Hematopoietic multipotent progenitor cell treated with erythropoietin and hydrocortisone succinate and interleukin-3 and kit ligand, for 17 days (in vitro differentiated cells): ENCODE measurements around the gene DGKI.

Experiments
- DNase-seq: peaks from one replicate; pipeline ENCODE4 v3.0.0-alpha.2; 2015; ENCODE audit warnings: low spot score

Gene DGKI

DNA sequence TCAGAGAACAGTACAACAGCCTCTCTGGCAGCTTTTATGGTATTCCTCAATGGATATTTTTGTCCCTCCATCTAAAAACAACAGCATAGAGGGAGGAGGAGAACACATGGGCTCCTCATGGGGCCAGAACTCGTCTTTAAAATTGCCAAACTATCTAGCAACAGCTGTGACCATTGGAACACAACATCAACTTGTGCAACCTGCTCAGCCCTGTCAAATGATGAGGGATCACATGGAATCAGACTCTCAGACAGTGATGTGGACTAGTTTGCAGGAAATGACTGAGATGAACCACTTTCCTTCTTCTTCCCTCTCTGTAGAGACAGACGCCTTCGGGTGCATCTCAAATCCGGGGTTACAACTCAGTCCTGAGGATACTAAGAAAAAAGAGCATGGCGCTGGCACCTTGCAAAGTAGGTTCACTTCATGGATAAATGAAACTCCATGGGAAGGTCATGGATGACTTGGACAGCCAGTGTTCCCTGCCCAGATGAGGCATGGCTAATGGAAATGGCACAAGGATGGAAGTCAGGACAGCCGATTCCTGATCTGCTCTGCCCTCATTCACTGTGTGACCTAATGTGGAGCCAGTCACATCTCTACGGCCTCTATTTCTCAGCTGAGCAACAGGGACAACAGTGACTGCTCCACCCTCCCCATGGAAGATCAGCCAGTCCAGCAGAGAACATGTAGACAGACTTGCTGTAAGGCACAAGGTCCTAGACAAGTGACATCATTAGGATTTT, 24.6 kb upstream of the DGKI start:
- DNase-seq, result no peak

DNA sequence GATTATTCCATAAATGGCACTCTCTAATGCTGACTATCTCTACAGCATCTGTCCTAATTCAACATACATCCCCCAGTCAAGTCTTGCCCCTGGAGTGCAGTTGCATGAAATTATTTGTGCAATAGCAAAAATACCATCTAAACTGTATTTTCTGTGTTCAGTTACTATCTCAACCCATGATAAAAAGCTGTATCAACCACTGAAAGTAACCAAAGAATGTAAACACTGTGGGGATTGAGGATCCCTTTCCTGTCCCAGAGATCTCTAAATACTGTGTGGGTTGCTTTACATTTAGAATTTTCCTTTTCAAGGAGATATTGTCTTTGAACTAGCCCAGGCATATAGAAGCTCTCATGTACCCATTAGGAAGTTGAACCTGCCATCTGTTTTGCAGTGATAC, 23.9 kb upstream of the DGKI start:
- no peak for DNase-seq

DNA sequence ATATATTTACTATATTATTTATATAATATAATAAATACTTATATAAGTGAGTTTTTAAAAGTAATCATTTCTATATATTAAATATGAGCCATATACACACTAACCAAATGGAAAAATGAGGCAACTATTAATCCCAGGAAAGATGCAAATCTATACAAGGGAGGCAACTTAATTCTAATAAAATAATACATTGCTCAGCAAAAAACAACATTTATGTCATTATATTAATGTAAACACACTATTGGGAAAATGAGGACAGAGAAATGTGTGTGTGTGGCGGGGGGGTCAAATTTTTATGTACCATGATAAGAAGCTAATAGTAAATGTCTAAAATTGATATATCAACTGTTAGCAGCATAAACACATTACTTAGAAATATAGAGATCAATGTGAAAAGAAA, 23.3 kb upstream of the DGKI start:
- DNase-seq, result no peak

DNA sequence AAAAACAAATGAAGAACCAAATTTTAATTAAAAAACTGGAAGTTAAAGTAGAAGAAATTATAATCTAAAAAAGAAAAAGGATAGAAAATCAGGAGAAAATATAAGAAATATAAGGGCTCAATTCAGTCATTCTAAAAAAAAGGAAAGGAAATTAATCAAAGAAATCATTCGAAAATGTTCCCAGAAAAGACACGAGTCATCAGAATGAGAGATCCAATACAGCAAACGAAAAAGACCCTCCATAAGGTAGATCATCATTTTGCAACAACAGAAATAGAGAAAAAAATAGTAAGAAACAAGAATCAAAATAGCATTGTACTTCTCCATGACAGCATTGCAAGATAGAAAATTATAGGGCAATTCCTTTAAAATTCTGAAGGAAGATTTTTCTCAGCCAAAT, 22.5 kb upstream of the DGKI start:
- DNase-seq, result no peak

DNA sequence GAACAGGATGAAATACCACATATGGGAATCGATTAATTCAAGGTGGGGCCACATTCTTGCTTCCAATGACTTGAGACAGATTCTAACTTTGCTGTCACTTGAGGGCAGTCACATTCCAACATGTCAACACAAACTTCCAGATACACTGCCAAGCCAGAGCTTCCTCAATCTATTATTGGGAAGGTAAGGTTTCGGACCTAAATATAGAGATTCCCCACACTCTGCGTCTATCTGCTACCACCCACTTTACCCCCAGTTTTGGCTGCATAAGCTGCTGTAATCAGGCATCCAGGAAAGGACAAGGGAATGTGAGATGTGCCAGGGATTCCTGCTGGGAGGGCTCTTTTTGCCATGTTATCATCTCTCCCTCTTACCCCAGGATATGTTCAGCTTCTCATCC, 20.5 kb upstream of the DGKI start:
- DNase-seq, result no peak

DNA sequence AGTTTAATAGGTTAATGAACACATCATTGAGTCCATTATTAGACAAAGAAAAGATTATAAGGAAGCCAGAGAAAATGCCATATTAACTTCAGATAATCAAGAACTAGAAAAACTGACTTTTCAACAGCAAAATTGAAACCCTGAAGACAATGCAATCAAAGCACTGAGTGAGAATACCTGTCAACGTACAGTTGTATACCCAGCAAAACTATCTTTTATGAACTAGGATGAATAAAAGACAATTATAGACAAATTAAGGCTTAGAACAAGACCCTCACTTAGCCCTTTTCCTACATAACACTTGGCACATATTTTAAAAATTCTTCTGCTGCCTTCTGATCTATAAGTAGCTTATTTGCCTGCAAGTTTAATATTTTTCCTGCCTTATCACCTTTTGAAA, 19.0 kb upstream of the DGKI start:
- DNase-seq, result no peak

- DNase-seq, result no peak
Measured at GRCh38 chr7:137862964-137863363, 16.2 kb upstream of the DGKI start.

GRCh38 chr7:137862358-137862757, 15.6 kb upstream of the DGKI start:
- no peak for DNase-seq

DNA sequence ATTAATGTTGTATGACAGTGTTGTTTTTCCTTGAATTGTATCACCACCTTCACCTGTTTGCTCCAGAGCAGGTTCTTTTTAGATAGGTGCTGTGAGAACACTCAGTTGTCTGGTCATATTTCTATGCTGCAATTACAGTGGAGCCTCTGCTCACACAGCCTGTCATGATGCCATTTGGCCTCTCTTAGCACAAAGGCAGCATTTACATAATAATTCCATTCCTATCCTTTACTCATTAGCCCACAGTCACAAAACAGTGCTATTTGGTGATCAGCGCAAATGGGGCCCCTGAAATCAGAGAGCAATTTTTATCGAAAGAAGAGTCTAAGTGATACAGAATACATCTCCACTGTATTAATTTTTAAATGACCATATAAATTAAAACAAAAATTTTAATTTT, 13.8 kb upstream of the DGKI start:
- DNase-seq, result no peak

DNA sequence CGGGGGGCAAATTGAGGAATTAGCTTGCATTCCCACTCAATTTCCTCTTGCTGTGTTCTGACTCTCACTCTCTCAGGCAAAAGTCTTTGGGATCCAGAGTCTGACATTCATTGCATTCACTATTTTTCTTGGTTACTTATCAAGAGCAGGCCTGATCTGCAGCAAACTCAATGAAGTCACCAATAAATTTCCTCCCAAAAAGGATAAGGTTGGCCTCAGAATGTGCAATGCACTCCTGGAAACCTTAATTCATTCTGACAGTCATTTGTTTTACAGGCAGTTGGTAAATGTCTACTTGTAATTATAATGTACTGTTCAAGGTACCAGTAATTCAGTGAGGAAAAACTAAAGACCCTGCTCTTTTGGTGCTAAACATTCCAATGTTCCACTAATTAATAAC, 6.3 kb upstream of the DGKI start:
- no peak for DNase-seq

DNA sequence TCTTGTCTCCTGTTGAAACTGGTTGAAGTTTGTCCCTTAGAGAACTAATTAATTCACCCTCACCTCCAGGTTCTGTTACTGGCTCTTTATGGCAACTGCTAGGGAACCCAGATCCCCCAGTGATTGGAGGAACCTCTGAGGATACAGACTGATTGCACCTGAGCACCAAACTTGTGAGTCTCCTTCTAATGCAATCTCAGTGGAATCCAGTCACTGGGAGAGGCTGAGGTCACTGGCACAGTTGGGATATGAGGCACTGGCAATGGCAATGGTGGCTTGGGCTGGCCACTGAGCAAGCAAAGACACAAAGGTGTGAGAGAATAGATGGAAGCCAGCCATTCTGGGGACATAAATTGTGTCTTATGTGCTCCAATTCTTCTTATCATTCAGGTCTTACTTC, 5.3 kb upstream of the DGKI start:
- DNase-seq, result no peak

DNA sequence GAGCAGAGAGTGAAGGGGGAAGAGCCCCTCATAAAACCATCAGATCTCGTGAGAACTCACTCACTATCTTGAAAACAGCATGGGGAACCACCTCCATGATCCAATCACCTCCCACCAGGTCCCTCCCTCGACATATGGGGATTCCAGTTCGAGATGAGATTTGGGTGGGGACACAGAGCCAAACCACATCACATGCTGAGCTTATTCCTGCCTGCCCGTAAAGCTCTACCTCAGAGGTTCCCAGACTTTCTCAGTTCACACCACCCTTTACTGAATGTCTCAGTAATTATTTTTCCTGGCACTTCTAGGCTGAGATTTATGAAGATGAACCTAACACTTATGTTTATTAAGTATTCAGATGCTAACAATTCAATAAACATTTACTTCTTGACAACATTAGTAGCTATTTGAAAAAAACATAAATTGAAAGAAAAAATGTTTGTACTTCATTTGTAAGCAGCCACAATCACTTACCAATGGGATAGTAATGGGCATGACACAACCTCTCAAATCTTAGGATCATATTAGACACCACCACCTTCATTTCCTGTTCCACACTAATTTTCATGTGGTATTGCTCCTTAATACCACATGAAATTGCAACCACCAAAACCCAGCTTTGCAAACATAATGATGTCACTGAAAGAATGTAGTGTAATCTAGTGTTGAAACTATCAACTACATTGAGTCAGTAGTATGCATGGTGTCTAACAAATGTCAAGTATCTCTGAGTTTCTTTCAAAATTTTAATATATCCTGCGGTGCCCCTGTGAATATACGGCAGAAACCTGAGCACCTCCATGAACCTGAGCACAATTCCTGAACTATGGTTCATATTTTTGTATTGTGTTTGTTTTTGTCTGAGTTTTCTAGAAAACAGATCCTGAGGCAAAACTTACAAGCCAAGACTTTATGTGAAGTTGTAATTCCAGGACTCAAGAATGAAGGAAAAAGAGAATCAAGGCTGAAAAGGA, 4.5 kb upstream of the DGKI start:
- no peak for DNase-seq

DNA sequence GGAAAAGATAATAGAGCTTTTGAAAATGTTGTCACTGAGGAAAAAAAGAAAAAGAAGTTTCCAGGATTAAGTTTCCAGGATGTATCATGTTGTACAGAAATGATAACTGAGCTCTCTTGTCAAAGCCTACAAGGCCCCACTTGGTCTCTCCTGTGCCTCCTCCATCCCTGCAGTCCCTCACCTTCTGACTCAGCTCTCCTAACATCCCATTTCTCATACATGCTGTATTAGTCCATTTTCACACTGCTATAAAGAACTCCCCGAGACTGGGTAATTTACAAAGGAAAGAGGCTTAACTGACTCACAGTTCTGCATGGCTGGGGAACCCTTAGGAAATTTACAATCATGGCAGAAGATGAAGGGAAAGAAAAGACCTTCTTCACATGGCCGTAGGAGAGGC, 3.8 kb upstream of the DGKI start:
- no peak for DNase-seq

- no peak for DNase-seq
Measured at GRCh38 chr7:137848095-137848494, 1.3 kb upstream of the DGKI start.

DNA sequence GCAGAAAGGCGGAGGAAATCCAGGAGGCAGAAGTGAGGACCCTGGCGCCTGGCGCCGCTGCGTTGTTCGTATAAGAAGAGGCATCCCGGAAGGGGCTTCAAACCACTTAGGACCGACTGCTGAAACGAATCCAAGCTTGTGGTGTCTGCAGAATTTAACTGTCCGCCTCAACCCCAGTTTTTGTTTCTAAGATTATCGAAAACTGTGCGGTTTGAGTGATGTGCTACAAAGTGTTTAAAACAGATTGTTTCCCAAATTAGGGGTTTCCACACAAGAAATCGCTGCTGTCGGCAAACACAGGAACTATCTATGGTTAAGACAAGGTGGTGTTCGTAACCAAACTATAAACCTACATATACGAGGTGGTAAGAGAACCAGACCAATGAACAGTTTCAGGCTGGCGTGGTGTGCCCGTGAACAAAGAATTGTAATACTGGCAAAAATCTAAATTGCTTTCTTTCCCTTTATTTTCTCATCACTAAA, 835 bp upstream of the DGKI start:
- no peak for DNase-seq

DNA sequence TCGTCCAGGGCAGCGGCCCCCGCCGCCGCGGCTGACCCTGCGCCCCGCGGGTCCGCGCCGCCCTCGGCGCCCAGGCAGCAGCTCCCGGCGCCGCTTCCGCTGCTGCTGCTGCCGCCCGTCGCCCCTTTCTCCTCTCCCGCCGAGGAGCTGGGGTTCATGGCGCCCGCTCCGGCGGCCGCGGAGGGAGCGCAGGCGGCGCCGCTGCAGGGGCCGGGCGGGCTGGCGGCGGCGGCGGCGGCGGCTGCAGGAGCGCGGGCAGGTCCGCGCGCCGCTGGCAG, 286 bp downstream of the DGKI start:
- no peak for DNase-seq

- DNase-seq, result no peak
Measured at GRCh38 chr7:137844677-137845425, 1.9 kb downstream of the DGKI start.

DNA sequence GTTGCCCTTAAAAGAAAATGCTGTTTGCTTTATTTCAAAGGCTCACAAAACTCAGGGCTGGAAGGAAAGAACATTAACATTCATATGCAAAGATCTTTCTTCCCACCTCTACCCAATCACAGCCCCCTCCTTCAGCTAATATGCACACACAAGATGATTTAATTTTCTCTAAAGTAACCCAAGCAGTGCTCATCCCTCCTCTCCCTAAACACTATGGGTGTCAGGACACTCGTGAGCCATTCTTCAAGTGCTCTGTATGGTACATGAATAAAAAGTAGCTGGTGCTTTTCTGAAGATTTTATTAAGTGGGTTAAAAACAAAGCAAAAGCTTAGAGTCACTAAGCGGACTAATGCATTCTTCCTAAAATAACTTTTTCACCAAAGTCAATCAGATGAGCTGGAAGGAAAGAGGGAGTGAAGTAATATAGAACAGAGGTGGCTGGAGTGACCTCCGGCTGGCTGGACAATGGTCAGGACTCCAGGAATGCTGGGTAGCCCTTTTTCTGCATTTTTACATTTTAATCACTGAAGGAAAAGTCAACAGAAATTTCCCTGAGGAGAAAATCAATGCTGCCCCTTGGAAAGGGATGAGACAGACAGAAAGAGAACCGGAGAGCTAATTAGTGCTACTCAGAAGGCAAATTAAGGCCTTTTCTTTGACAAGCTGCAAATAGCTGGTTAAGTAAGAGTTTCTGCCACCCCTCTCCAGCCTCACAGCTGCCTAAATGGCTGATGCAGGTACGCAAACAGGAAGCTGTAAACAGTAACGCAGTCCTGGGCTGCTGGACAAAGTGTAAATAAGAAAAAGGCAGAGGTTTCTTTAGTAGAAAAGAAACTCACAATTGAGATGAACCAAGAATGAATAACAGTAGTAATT, 6.6 kb downstream of the DGKI start:
- no peak for DNase-seq

DNA sequence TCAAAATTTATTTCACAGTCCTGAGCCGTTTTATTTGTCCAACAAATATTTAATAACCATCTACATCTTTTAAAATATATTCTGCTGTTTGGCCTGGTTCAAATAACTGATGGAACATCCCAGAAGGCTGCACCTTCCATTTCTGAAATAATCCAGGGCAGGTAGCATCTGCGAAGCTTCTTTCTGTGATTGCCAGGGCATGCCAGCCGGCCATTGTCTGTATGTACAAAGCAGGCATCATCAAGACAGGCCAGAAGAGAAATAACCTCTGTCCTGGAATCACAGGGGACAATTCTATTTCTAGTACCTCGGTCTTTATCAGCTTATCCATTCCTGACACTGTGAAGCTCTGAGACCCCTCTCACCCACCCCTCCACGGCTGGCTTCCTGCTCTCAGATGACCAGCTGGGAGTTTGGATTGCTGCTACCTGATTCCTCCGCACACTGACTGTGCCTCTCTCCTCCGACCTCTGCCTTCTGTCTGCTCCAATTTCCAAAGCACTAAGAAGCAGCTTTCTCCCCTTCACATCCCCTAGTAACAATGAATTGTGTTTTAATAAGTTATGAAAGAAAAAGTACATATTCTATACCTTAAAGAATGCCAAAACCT, 8.0 kb downstream of the DGKI start:
- no peak for DNase-seq

GRCh38 chr7:137836541-137836940, 10.2 kb downstream of the DGKI start:
- no peak for DNase-seq

DNA sequence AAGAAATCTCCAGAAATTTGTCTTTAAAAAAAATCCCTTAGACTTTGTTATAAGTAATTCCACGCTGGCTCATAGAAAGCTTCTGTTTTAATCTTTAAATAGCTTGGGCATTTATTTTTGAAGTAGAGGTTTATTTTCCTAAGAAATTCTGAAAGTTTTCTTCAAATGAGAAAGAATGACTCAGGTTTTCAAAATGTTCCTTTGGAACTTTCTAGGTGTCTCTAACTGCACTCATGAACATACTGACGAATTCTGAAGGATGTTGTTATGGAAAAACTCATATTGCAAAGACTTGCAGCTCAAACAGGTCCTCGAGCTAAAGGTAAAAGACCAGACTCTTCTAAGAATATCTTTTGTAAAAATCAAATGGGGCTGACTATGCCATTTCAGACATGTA, 10.7 kb downstream of the DGKI start:
- DNase-seq, result no peak
